HG03095 (cell line): Measurements from ENCODE around the gene TRIM44.
"Not testable (repeated sequence)": the region's sequence is repeated elsewhere in the genome, so short reads cannot be mapped to it uniquely, and the experiment has no call there.

Source experiments
- ATAC-seq: cut with Tn5 transposase; IDR thresholded peaks from one replicate; pipeline ENCODE4 v1.9.1; 2021; ENCODE audit warnings: moderate library complexity; ENCODE audit not compliant: unreplicated experiment

The TRIM44 gene

DNA sequence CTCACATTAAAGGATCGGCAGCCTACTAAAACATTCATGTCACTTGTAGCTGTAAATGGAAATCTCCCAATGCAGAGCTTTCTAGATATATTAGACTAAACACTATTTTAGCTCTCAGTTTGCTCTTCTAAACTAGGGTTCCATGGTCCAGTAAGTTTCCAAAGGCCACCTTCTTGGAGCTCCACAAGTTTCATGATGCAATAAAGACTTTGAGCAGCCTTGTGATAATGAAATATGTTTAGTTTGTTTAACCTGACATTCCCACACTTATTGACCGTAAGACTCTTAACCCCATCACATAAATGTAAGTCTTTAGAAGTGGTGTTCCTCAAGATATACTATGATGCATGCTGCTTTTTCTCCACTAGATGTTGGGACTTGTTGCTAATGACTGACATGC is 87.7 kb downstream of the TRIM44 start:
- no peak for ATAC-seq

DNA sequence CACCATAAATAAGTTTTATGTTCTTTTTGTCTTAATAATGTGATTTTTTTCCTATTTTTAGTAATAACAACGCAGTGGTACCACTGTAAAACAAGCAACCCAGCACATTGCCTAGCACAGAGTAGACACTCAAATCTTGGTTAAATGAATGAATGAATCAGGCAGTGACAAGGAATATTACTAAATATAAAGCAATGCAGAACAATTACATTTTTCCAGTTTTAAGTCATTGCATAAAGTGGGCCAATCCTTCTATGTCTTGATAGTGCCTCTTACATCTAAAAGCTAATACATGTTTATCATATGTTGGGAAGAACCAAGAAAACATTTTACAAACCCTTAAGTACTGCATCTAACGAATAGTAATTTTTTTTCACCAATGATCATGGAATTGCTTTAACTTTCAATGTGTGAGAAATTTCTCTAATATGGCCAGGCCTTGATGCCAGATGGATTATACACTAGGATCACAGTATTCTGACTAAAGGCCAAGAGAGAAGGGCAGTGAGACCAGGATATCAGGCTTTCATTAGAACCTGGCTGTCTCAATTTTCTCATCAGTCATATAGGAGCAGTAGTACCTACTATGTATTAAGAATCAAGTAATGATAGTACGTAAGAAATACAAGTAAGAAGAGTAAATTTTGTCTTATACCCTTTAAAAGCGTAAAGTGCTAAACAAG is 88.5 kb downstream of the TRIM44 start:
- ATAC-seq: no peak

DNA sequence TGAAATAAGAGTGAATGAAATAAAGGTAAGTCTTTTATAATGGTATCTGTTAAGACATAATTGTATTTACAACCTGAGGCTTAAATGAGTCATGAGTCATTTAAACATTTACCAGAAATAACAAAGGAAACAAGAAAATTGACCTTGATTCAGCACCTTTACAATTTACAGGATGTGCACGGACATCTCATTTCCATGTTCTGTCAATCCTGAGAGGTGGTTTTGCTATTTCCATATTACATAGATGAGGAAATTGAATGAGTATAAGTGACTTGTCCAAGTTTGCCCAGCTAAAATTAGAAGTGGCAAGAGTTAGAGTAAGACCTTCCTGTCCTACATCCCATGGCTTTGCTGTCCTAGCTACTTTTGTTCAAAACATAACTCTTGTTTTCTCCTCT is 89.1 kb downstream of the TRIM44 start:
- no peak for ATAC-seq

DNA sequence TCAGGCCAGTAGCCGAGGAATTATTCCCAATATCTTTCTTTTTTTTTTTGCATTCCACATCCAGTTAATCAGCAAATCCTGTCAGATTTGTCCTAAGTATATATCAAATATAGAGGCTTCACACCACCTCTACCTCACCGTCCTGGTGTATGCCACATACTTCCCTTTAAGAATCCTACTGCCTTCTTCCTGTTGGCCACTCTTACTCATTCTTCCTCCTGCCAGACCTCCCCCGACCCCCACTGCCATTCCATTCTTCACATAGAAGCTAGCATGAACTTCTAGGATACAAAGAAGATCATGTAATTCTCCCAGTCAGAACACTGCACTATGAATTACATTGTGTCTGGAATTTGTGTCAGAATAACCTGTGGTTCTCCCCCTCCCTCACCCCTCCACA is 89.5 kb downstream of the TRIM44 start:
- no peak for ATAC-seq

DNA sequence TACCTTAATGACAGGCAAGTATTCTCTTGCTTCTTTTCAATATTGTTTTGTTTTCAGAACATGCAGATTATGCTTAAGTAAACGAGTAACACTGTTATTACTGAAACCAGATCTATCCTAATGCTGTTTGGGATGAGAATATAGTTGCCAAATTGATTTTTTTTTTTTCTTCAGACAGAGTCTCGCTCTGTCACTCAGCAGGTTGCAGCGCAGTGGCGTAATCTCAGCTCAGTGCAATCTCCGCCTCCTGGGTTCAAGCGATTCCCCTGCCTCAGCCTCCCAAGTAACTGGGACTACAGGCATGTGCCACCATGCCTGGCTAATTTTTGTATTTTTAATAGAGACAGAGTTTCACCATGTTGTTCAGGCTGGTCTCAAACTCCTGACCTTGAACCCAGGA is 91.0 kb downstream of the TRIM44 start:
- ATAC-seq: not testable (repeated sequence)

DNA sequence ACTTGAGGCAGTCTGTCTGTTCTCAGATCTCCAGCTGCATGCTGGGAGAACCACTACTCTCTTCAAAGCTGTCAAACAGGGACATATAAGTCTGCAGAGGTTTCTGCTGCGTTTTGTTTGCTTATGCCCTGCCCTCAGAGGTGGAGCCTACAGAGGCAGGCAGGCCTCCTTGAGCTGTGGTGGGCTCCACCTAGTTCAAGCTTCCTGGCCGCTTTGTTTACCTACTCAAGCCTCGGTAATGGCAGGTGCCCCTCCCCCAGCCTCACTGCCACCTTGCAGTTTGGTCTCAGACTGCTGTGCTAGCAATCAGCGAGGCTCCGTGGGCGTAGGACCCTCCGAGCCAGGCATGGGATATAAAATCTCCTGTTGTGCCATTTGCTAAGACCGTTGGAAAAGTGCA is 97.4 kb downstream of the TRIM44 start:
- ATAC-seq: not testable (repeated sequence)

DNA sequence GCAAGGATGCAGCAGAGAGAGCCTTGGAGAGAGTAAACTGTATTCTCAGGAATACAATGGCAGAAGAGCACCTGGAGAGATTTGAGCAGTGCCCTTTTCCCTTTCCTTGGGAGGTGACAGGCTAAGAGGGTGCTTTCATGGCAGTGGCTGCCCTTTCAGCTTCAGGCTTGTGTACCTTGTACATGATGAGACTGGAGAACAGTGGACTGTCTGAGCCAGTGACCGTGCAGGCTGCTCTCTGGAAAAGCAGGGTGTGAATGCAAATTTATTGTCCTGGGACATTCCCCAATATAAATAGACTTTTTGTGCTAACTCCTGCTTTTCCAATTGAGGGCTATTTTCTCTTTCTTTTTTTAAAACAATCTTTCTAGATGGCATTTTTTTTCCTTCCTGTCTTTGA is 99.3 kb downstream of the TRIM44 start:
- ATAC-seq: no peak

DNA sequence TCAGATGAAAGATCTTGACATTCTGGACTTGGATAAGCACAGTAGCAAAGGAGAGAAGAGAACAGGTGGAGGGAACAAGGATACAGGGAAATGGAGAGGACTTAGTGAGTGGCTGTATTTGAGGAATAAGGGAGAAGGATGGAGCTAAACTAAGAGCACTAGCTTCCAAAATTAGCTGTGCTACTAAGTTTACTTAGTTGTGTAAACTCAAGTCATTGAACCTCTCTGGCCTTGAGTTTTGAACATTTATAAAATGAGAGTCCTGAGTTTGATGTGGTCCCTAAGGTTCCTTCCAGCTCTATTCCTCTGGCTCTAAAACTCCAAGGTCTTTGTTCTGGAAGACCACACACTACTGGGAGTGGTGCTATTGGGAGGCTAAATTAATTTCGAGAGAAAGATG is 100.7 kb downstream of the TRIM44 start:
- ATAC-seq: no peak

DNA sequence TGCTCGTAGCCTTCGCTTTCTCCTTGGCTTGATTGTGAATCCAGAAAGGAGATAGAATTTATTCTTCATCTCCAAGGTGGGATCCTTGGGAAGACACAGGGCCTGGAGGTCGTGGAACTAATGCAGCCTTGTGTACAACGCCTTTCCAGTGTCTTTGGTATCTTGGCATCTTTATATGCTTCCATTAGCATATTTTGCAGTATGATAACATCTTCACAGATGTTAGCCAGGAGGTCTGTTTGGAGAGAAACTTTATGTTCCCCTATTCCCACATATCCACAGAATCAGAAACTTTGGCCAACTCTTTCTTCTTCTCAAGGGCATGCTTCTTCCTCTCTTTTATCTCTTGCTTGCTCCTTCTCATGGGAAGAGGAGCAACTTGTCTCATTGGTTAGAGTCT is 101.2 kb downstream of the TRIM44 start:
- no peak for ATAC-seq

DNA sequence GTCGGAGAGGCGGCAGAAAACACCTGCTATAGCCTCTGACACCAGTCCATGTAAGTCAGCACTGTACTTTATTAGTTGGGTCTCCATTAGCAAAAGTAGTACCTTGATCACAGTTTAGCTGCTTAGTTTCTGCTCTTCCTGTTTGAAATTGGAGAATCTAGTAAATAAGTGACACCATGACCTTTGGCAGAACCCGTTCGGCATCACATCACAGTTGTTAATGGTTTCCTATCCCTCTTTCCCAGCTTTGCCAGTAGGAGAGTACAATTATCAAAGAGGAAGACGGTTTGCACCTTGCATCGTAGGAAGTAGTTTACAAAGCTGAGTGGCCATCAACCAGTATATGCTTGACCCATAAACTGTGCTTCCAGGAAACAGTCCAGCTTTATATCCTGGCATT is 101.8 kb downstream of the TRIM44 start:
- ATAC-seq: no peak

DNA sequence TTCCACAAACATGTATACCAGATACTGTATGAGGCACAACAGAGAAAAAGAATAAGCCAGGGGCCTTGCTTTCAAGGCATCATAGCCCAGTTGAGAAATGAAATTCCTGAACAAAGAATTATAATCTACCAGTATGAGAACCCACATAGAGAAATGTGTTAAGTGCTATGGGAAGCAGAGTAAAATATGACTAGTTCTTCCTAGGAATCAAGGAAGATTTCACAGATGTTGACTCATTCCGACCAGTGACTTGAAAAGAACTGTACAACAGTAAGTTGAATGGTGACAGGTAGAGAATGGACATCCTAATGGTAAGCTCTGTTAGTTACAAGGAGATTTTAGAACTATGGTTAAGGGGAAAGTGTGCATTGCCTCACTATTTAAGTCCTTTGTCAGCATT is 102.6 kb downstream of the TRIM44 start:
- no peak for ATAC-seq

DNA sequence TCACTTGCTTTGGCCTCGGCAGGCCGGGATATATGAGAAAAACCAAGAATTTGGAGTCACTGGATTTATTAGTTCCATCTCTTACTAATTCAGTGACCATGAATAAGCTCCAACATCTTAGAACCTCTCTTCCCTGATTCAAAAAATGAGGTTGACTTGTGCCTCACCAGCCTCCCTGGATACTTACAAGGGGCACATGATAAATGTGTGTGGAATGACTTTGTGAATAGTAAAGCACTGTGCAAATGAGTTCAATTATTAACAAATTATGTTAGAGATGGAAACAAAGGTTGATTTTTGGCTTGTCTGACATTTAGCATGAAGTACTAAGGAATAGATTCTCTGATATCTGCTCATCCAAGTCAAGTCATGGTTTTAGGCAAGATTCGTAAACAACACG is 104.1 kb downstream of the TRIM44 start:
- no peak for ATAC-seq

DNA sequence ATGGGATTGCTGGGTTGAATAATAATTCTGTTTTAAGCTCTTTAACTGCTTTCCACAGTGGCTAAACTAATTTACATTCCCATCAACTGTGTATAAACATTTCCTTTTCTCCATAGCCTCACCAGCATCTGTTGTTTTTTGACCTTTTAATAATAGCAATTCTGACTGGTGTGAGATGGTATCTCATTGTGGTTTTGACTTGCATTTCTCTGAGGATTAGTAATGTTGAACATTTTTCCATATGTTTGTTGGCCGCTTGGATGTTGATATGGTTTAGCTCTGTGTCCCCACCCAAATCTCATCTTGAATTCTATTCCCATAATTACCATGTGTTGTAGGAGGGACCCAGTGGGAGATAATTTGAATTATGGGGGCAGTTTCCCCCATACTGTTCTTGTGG is 107.8 kb downstream of the TRIM44 start:
- not testable (repeated sequence) for ATAC-seq

DNA sequence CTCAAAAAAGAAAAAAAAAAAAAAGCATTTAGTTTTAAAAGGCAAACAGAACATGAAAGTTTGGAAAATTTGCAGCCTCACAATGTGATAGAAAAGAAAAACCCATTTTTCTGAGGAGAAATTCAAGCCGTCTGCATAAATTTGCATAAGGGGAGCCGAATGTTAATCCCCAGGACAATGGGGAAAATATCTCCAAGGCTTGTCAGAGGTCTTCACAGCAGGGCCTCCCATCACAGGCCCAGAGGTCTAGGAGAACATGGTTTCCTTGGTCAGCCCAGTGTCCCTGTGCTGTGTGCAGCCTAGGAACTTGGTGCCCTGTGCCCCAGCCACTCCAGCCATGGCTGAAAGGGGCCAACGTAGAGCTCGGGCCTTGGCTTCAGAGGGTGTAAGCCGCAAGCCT is 109.1 kb downstream of the TRIM44 start:
- no peak for ATAC-seq

DNA sequence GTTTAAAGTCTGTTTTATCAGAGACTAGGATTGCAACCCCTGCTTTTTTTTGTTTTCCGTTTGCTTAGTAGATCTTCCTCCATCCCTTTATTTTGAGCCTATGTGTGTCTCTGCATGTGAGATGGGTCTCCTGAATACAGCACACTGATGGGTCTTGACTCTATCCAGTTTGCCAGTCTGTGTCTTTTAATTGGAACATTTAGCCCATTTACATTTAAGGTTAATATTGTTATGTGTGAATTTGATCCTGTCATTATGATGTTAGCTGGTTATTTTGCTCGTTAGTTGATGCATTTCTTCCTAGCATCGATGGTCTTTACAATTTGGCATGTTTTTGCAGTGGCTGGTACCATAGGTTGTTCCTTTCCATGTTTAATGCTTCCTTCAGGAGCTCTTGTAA is 114.7 kb downstream of the TRIM44 start:
- not testable (repeated sequence) for ATAC-seq

DNA sequence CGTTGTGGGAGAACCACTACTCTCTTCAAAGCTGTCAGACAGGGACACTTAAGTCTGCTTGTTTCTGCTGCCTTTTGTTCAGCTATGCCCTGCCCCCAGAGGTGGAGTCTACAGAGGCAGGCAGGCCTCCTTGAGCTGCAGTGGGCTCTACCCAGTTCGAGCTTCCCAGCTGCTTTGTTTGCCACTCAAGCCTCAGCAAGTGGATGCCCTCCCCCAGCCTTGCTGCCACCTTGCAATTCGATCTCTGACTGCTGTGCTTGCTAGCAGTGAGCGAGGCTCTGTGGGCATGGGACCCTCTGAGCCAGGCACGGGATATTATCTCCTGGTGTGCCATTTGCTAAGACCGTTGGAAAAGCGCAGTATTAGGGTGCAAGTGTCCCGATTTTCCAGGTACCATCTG is 116.4 kb downstream of the TRIM44 start:
- not testable (repeated sequence) for ATAC-seq

DNA sequence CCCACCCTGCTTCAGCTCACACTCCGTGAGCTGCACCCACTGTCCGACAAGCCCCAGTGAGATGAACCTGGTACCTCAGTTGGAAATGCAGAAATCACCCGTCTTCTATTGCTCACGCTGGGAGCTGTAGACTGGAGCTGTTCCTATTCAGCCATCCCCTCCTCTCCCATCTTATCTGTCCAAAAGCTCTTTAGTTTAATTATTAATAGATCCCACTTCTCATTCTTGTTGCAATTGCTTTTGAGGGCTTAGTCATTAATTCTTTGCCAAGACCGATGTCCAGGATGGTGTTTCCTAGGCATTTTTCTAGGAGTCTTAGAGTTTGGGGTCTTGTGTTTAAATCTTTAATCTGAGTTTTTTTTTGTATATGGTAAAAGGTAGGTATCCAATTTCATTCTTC is 116.8 kb downstream of the TRIM44 start:
- no peak for ATAC-seq

DNA sequence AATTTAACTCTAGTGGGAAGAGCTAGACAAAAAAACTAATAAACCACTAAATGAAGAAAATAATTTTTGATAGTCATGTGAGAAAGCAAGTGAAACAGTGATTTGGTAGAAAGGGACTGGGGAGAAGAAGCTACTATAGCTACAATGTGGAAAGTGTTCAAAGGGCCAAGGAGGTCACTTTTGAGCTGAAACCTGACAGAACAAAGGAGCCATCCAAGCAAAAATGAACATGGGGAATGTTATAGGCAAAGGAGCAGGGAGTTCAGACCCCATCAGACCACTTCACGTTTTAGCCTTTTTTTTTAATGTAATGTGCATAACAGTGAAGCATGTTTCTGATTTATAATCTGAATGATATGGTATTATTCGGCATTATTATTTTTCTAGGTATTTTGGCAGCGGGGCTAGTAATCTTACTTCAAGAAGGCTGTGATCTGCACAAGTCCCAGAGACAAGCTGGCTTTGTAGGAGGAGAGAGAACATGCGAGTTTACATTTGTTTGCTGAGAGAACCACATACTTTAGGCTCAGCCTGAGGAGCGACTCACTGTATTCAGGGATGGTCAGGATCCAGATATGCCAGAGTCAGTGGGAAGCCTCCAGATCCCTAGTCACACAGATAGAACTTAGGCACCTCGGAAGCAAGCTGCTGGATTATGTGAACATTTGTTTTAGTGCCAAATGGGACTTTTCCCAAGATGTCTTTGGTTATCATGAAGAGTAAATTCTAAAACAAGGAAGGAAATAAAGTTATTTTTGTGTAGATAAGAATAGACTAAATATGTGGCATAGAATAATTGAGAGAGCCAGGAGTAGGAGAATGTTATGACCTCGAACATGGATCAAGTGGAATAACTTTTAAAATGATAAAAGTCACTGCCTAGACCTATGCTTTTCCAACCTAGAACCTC is 118.6 kb downstream of the TRIM44 start:
- no peak for ATAC-seq

DNA sequence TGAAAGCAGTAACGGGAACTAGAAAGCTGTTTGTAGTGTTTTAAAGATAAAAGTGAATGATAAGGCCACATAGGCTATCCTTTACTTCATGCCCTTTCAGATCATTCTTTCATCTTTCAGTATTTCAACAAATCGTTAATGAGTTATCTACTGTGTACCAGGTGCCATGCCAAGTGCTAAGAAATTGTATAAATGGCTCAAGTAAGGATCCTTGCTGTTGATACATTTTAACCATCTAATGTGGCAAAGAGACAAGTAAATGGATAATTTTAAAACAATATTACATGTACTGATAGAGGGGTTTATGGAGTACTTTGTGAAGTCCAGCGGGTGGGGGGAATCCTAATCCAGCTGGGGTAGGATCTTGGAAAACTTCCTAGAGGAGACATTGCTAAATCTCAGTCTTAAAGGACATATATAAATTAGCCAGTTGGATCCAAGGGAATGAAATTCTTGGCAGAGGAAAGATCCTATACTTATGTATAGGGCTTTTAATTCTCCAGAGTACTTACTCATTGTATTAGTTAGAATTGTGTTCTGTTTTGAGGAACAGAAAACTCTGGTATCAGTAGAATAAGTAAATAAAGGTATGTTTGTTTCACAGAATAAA is 119.4 kb downstream of the TRIM44 start:
- ATAC-seq: no peak

DNA sequence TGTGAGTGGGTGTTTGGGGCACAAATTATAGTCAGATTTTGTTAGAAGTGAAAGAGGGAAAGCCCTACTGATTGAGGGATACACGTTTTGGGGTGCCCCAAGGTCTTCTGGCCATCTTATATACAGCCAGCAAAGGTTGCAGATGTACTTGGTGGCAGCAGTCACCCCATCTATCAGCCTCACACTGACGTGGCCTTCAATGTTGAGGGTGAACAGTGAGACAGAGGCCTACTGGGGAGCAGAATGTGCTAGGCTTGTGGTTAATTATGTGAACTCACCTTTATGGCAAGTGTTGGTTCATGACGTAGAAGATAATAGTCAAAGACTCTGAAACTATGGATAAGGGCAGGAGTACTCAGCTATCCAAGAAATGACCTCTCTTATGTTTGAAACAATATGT is 121.2 kb downstream of the TRIM44 start:
- no peak for ATAC-seq

DNA sequence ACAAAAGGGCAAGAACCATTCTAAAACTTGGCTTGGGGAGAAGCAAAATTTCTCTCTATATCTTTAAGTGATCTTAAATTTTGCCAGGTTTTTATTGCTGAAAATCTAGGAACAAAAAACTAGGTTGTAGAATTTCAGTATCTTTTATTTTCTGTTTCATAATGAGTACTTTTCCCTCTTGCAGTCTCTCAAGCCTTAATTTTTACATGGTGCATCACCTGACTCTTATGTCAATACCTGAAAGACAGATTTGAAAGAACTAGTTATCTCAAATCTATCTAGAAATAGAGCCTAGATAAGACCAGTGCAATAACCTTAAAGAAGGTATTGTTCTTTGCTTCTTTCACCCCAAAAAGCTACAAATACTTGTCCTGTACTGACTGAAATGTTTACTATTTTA is 122.1 kb downstream of the TRIM44 start:
- ATAC-seq: peak; percentile 46
